GM18858 (cell line): Measurements from ENCODE around the gene RASGEF1C.

Source experiments
- ATAC-seq: cut with Tn5 transposase; IDR thresholded peaks from one replicate; pipeline ENCODE4 v1.9.1; 2021; ENCODE audit not compliant: unreplicated experiment

RASGEF1C gene

GRCh38 chr5:180187767-180188166, 21.2 kb downstream of the RASGEF1C start:
- ATAC-seq, result no peak

GRCh38 chr5:180180846-180181245, 28.2 kb downstream of the RASGEF1C start:
- no peak for ATAC-seq

GRCh38 chr5:180180421-180180820, 28.6 kb downstream of the RASGEF1C start:
- ATAC-seq, result no peak

GRCh38 chr5:180179442-180180420, 29.3 kb downstream of the RASGEF1C start:
- no peak for ATAC-seq

- ATAC-seq, result no peak
These were observed 30.2 kb downstream of the RASGEF1C start for GRCh38 chr5:180178531-180179441.

- ATAC-seq, result no peak
These were observed 32.8 kb downstream of the RASGEF1C start for GRCh38 chr5:180176191-180176590.

- no peak for ATAC-seq
These were observed 34.0 kb downstream of the RASGEF1C start for GRCh38 chr5:180175015-180175431.

GRCh38 chr5:180174587-180174972, 34.4 kb downstream of the RASGEF1C start:
- ATAC-seq, result no peak

GRCh38 chr5:180173875-180174586, 35.0 kb downstream of the RASGEF1C start:
- ATAC-seq, result no peak

GRCh38 chr5:180173198-180173544, 35.8 kb downstream of the RASGEF1C start:
- no peak for ATAC-seq

- no peak for ATAC-seq
These were observed 36.4 kb downstream of the RASGEF1C start for GRCh38 chr5:180172447-180173197.

- no peak for ATAC-seq
These were observed 37.4 kb downstream of the RASGEF1C start for GRCh38 chr5:180171568-180172094.

- no peak for ATAC-seq
These were observed 38.0 kb downstream of the RASGEF1C start for GRCh38 chr5:180170810-180171567.

GRCh38 chr5:180170106-180170809, 38.8 kb downstream of the RASGEF1C start:
- ATAC-seq, result no peak

- no peak for ATAC-seq
These were observed 39.5 kb downstream of the RASGEF1C start for GRCh38 chr5:180169248-180170105.

- no peak for ATAC-seq
These were observed 40.3 kb downstream of the RASGEF1C start for GRCh38 chr5:180168758-180169157.

- no peak for ATAC-seq
These were observed 42.8 kb downstream of the RASGEF1C start for GRCh38 chr5:180166176-180166575.

- ATAC-seq, result no peak
These were observed 46.7 kb downstream of the RASGEF1C start for GRCh38 chr5:180162304-180162661.
